ENCODE results near the gene NPR2.

- TF ChIP-seq CTCF (IDR thresholded peaks at IDR 0.05) (no peak), POLR2AphosphoS5 (IDR thresholded peaks at IDR 0.05) (peak in 1 of 4 donors; percentile 3), POLR2A (IDR thresholded peaks at IDR 0.05) (no peak), EP300 (IDR thresholded peaks at IDR 0.05) (no peak)
Observed at GRCh38 chr9:35847792-35848572, 56.6 kb downstream of the NPR2 start.

Data from sigmoid colon (tissue), 4 donors.